ENCODE results near the gene PANK1. TPM values are rescaled to one million over a fixed set of nuclear protein-coding genes. Genes with fewer than 3 reads are reported as not detected.
A peak's percentile ranks its signal among the peaks of the same experiment; 100 is the strongest.

Gene PANK1
- total and polyA plus RNA-seq, 2 experiments from 2014 or later = 21.6 to 55.5 TPM

- Histone ChIP-seq H4K20me1 (ENCODE audit: insufficient read depth, poor library complexity, severe bottlenecking) (no peaks in the 10 kb centered on the region), H3K4me3 (no peak overlapping the region), H3K4me2 (no peak overlapping the region), H2AFZ (no peak overlapping the region), H3K27ac (no peak overlapping the region), H3K4me1 (ENCODE audit: insufficient read depth) (no peaks in the 10 kb centered on the region), H3K27me3 (no peaks in the 10 kb centered on the region), H3K9me2 (replicated peaks; ENCODE audit: insufficient read depth) (no peaks in the 10 kb centered on the region), H3K36me3 (replicated peaks; ENCODE audit: insufficient read depth, low read depth) (no peaks in the 10 kb centered on the region), H3K79me2 (no peaks in the 10 kb centered on the region), H3K9me3 (ENCODE audit: low read depth) (no peaks in the 10 kb centered on the region)
- 81% methylated on average over 3 of the region's 3 CpGs for WGBS (ENCODE audit: low lambda C conversion rate, missing lambda C conversion rate)
- TF ChIP-seq CTCF (IDR thresholded peaks at IDR 0.05; ENCODE audit: poor library complexity) (no peak), EZH2 (IDR thresholded peaks at IDR 0.05; ENCODE audit: borderline replicate concordance) (no peak), EZH2phosphoT487 (IDR thresholded peaks at IDR 0.05; ENCODE audit: low read depth, severe bottlenecking, unreplicated experiment) (no peak)
- DNase-seq (ENCODE audit: low spot score) = no peak
These were observed 81.7 kb downstream of the PANK1 start for GRCh38 chr10:89563311-89563710.

GRCh38 chr10:89556600-89556999 lies 88.4 kb downstream of the PANK1 start:
- H3K79me2 ChIP-seq = no peaks in the 10 kb centered on the region
- no peak overlapping the region for H2AFZ ChIP-seq
- H3K4me1 ChIP-seq (ENCODE audit: insufficient read depth) = peaks cover 11% of the 10 kb centered on the region
- no peaks in the 10 kb centered on the region for H3K27me3 ChIP-seq
- H3K4me3 ChIP-seq = no peak overlapping the region
- no peaks in the 10 kb centered on the region for H3K9me2 ChIP-seq (replicated peaks; ENCODE audit: insufficient read depth)
- DNase-seq (ENCODE audit: low spot score) = no peak
- peak overlapping the region; percentile 47 for H3K27ac ChIP-seq
- H4K20me1 ChIP-seq (ENCODE audit: insufficient read depth, poor library complexity, severe bottlenecking) = no peaks in the 10 kb centered on the region
- no peak overlapping the region for H3K4me2 ChIP-seq
- H3K36me3 ChIP-seq (replicated peaks; ENCODE audit: insufficient read depth, low read depth) = no peaks in the 10 kb centered on the region
- WGBS (ENCODE audit: low lambda C conversion rate, missing lambda C conversion rate) = 92% methylated on average over 1 of the region's 1 CpG
- no peaks in the 10 kb centered on the region for H3K9me3 ChIP-seq (ENCODE audit: low read depth)
- no peak for TF ChIP-seq EZH2 (IDR thresholded peaks at IDR 0.05; ENCODE audit: borderline replicate concordance)
- no peak for TF ChIP-seq EZH2phosphoT487 (IDR thresholded peaks at IDR 0.05; ENCODE audit: low read depth, severe bottlenecking, unreplicated experiment)
- TF ChIP-seq CTCF (IDR thresholded peaks at IDR 0.05; ENCODE audit: poor library complexity) = no peak

GRCh38 chr10:89555688-89556445 lies 89.2 kb downstream of the PANK1 start:
- TF ChIP-seq EZH2phosphoT487 (IDR thresholded peaks at IDR 0.05; ENCODE audit: low read depth, severe bottlenecking, unreplicated experiment) (no peak), EZH2 (IDR thresholded peaks at IDR 0.05; ENCODE audit: borderline replicate concordance) (no peak), CTCF (IDR thresholded peaks at IDR 0.05; ENCODE audit: poor library complexity) (no peak)
- 72% methylated on average over 7 of the region's 7 CpGs for WGBS (ENCODE audit: low lambda C conversion rate, missing lambda C conversion rate)

More at GRCh38 chr10:89555688-89556445, 89.2 kb downstream of the PANK1 start:
- Histone ChIP-seq H3K9me3 (ENCODE audit: low read depth) (no peaks in the 10 kb centered on the region), H4K20me1 (ENCODE audit: insufficient read depth, poor library complexity, severe bottlenecking) (no peaks in the 10 kb centered on the region), H3K9me2 (replicated peaks; ENCODE audit: insufficient read depth) (no peaks in the 10 kb centered on the region), H3K27ac (peak overlapping the region; percentile 47), H3K79me2 (no peaks in the 10 kb centered on the region), H2AFZ (no peak overlapping the region), H3K27me3 (no peaks in the 10 kb centered on the region), H3K4me1 (ENCODE audit: insufficient read depth) (peaks cover 11% of the 10 kb centered on the region), H3K4me3 (no peak overlapping the region), H3K4me2 (no peak overlapping the region), H3K36me3 (replicated peaks; ENCODE audit: insufficient read depth, low read depth) (no peaks in the 10 kb centered on the region)
- peak; percentile 15 for DNase-seq (ENCODE audit: low spot score)
